ENCODE results near the gene MAP4K3.
"Not testable (repeated sequence)": the region's sequence is repeated elsewhere in the genome, so short reads cannot be mapped to it uniquely, and the experiment has no call there.

Gene MAP4K3

GRCh38 chr2:39407516-39408296, 29.4 kb downstream of the MAP4K3 start:
- Mint-ChIP-seq H3K36me3 (ENCODE audit: low read depth) (no peaks in the 10 kb centered on the region), H3K9me3 (no peaks in the 10 kb centered on the region), H3K4me1 (peaks cover 69% of the 10 kb centered on the region), H3K27ac (no peak overlapping the region), H3K4me3 (no peak overlapping the region), H3K27me3 (no peaks in the 10 kb centered on the region)
- ATAC-seq (no peak), DNase-seq (no peak)

GRCh38 chr2:39405364-39405763, 31.7 kb downstream of the MAP4K3 start:
- Mint-ChIP-seq H3K4me3 (no peak overlapping the region), H3K36me3 (ENCODE audit: low read depth) (no peaks in the 10 kb centered on the region), H3K27me3 (no peaks in the 10 kb centered on the region), H3K4me1 (peaks cover 69% of the 10 kb centered on the region), H3K27ac (no peak overlapping the region), H3K9me3 (no peaks in the 10 kb centered on the region)
- no peak for ATAC-seq
- DNase-seq: no peak

- Mint-ChIP-seq H3K4me1 (peaks cover 57% of the 10 kb centered on the region), H3K9me3 (no peaks in the 10 kb centered on the region), H3K27ac (no peak overlapping the region), H3K36me3 (ENCODE audit: low read depth) (no peaks in the 10 kb centered on the region), H3K4me3 (no peak overlapping the region), H3K27me3 (no peaks in the 10 kb centered on the region)
- ATAC-seq (peak; percentile 65), DNase-seq (no peak)
Observed at GRCh38 chr2:39403311-39403710, 33.8 kb downstream of the MAP4K3 start.

GRCh38 chr2:39401319-39401718, 35.8 kb downstream of the MAP4K3 start:
- Mint-ChIP-seq H3K27ac (no peak overlapping the region), H3K36me3 (ENCODE audit: low read depth) (no peaks in the 10 kb centered on the region), H3K27me3 (no peaks in the 10 kb centered on the region), H3K4me1 (peaks cover 41% of the 10 kb centered on the region), H3K4me3 (no peak overlapping the region), H3K9me3 (no peaks in the 10 kb centered on the region)
- ATAC-seq (no peak), DNase-seq (no peak)

- Mint-ChIP-seq H3K4me1 (peaks cover 38% of the 10 kb centered on the region), H3K4me3 (no peak overlapping the region), H3K9me3 (no peaks in the 10 kb centered on the region), H3K27ac (no peak overlapping the region), H3K36me3 (ENCODE audit: low read depth) (no peaks in the 10 kb centered on the region), H3K27me3 (no peaks in the 10 kb centered on the region)
- DNase-seq (no peak), ATAC-seq (no peak)
Observed at GRCh38 chr2:39399570-39399969, 37.5 kb downstream of the MAP4K3 start.

- ATAC-seq (no peak), DNase-seq (no peak)
- no peak overlapping the region for H3K4me3 Mint-ChIP-seq
- no peaks in the 10 kb centered on the region for H3K27me3 Mint-ChIP-seq
- no peaks in the 10 kb centered on the region for H3K9me3 Mint-ChIP-seq
- H3K4me1 Mint-ChIP-seq: peaks cover 11% of the 10 kb centered on the region
- no peak overlapping the region for H3K27ac Mint-ChIP-seq
- peaks cover 6% of the 10 kb centered on the region for H3K36me3 Mint-ChIP-seq (ENCODE audit: low read depth)
Observed at GRCh38 chr2:39395313-39395712, 41.8 kb downstream of the MAP4K3 start.

- no peak overlapping the region for H3K27ac Mint-ChIP-seq
- peaks cover 7% of the 10 kb centered on the region for H3K4me1 Mint-ChIP-seq
- no peaks in the 10 kb centered on the region for H3K9me3 Mint-ChIP-seq
- no peak for DNase-seq
- H3K27me3 Mint-ChIP-seq: no peaks in the 10 kb centered on the region
- no peak overlapping the region for H3K4me3 Mint-ChIP-seq
- peaks cover 6% of the 10 kb centered on the region for H3K36me3 Mint-ChIP-seq (ENCODE audit: low read depth)
- no peak for ATAC-seq
Observed at GRCh38 chr2:39394516-39394961, 42.5 kb downstream of the MAP4K3 start.

- H3K36me3 Mint-ChIP-seq (ENCODE audit: low read depth): peaks cover 6% of the 10 kb centered on the region
- H3K9me3 Mint-ChIP-seq: no peaks in the 10 kb centered on the region
- ATAC-seq (no peak), DNase-seq (no peak)
- peaks cover 9% of the 10 kb centered on the region for H3K4me1 Mint-ChIP-seq
- no peaks in the 10 kb centered on the region for H3K27me3 Mint-ChIP-seq
- no peak overlapping the region for H3K4me3 Mint-ChIP-seq
- H3K27ac Mint-ChIP-seq: no peak overlapping the region
Observed at GRCh38 chr2:39392672-39393071, 44.4 kb downstream of the MAP4K3 start.

- peaks cover 4% of the 10 kb centered on the region for H3K9me3 Mint-ChIP-seq
Observed at GRCh38 chr2:39390216-39390615, 46.9 kb downstream of the MAP4K3 start.

GRCh38 chr2:39386064-39386463, 51.0 kb downstream of the MAP4K3 start:
- peaks cover 8% of the 10 kb centered on the region for H3K9me3 Mint-ChIP-seq
- no peaks in the 10 kb centered on the region for H3K27me3 Mint-ChIP-seq
- DNase-seq (no peak), ATAC-seq (no peak)
- H3K4me1 Mint-ChIP-seq: peaks cover 12% of the 10 kb centered on the region
- no peak overlapping the region for H3K27ac Mint-ChIP-seq
- H3K4me3 Mint-ChIP-seq: no peak overlapping the region
- peaks cover 5% of the 10 kb centered on the region for H3K36me3 Mint-ChIP-seq (ENCODE audit: low read depth)

More at GRCh38 chr2:39390216-39390615, 46.9 kb downstream of the MAP4K3 start:
- no peak for DNase-seq
- Mint-ChIP-seq H3K27ac (peak overlapping the region; percentile 34), H3K27me3 (no peaks in the 10 kb centered on the region), H3K4me3 (no peak overlapping the region), H3K4me1 (peaks cover 11% of the 10 kb centered on the region), H3K36me3 (ENCODE audit: low read depth) (peaks cover 8% of the 10 kb centered on the region)
- ATAC-seq: no peak

GRCh38 chr2:39385172-39385571, 51.9 kb downstream of the MAP4K3 start:
- peaks cover 8% of the 10 kb centered on the region for H3K9me3 Mint-ChIP-seq
- peaks cover 5% of the 10 kb centered on the region for H3K36me3 Mint-ChIP-seq (ENCODE audit: low read depth)
- ATAC-seq (no peak), DNase-seq (no peak)
- H3K4me3 Mint-ChIP-seq: no peak overlapping the region
- no peak overlapping the region for H3K27ac Mint-ChIP-seq
- H3K27me3 Mint-ChIP-seq: no peaks in the 10 kb centered on the region
- H3K4me1 Mint-ChIP-seq: peaks cover 19% of the 10 kb centered on the region

GRCh38 chr2:39384071-39384470, 53.0 kb downstream of the MAP4K3 start:
- not testable (repeated sequence) for H3K27ac Mint-ChIP-seq; DNase-seq; H3K9me3 Mint-ChIP-seq; ATAC-seq; H3K36me3 Mint-ChIP-seq (ENCODE audit: low read depth); H3K4me3 Mint-ChIP-seq; H3K27me3 Mint-ChIP-seq
- peaks cover 26% of the 10 kb centered on the region for H3K4me1 Mint-ChIP-seq

- Mint-ChIP-seq H3K27ac (no peak overlapping the region), H3K27me3 (no peaks in the 10 kb centered on the region), H3K36me3 (ENCODE audit: low read depth) (peaks cover 5% of the 10 kb centered on the region), H3K4me1 (peaks cover 27% of the 10 kb centered on the region), H3K4me3 (no peak overlapping the region), H3K9me3 (peaks cover 8% of the 10 kb centered on the region)
- no peak for DNase-seq
- no peak for ATAC-seq
Observed at GRCh38 chr2:39383146-39383545, 53.9 kb downstream of the MAP4K3 start.

- peaks cover 8% of the 10 kb centered on the region for H3K9me3 Mint-ChIP-seq
- peaks cover 5% of the 10 kb centered on the region for H3K36me3 Mint-ChIP-seq (ENCODE audit: low read depth)
- H3K27me3 Mint-ChIP-seq: no peaks in the 10 kb centered on the region
- no peak overlapping the region for H3K4me3 Mint-ChIP-seq
- DNase-seq: no peak
- peaks cover 35% of the 10 kb centered on the region for H3K4me1 Mint-ChIP-seq
- no peak overlapping the region for H3K27ac Mint-ChIP-seq
- no peak for ATAC-seq
Observed at GRCh38 chr2:39381653-39382052, 55.4 kb downstream of the MAP4K3 start.

GRCh38 chr2:39380525-39381150, 56.4 kb downstream of the MAP4K3 start:
- Mint-ChIP-seq H3K27ac (no peak overlapping the region), H3K9me3 (peaks cover 5% of the 10 kb centered on the region), H3K4me3 (no peak overlapping the region), H3K4me1 (peaks cover 35% of the 10 kb centered on the region), H3K36me3 (ENCODE audit: low read depth) (peaks cover 9% of the 10 kb centered on the region), H3K27me3 (no peaks in the 10 kb centered on the region)
- no peak for ATAC-seq
- no peak for DNase-seq
